HCT116 (cell line): ENCODE data around the gene ESRRA. TPM values are rescaled to one million over a fixed set of nuclear protein-coding genes. Genes with fewer than 3 reads are reported as not detected.

ENCODE experiments used
- ATAC-seq: fragments of 200-7000 bp; cut with Tn5 transposase; 2 replicates; pipeline ENCODE4 v1.9.1; 2020; ENCODE audit warnings: mild to moderate bottlenecking, moderate library complexity
- BruUV-seq: library from RNA; stranded (reverse); fragments of 400-500 nt; replicated peaks from 2 replicates; lab custom pipeline; 2021; lab: Mats Ljungman, UMichigan
- CTCF ChIA-PET: fragments of 300-600 bp; sonication (Branson Sonifier 250); formaldehyde crosslinking; loops from one replicate; lab custom pipeline; 2021; ENCODE audit warnings: antibody characterized with exemption; lab: Charles Lee
- POLR2A ChIA-PET: fragments of 300-600, 350-600 bp; sonication (Branson Sonifier 250); formaldehyde crosslinking; loops from one replicate; lab custom pipeline; 2021; ENCODE audit warnings: antibody characterized with exemption; lab: Charles Lee
- RAD21 ChIA-PET, 2 experiments: fragments of 300-600 bp; sonication (Branson Sonifier 250); formaldehyde crosslinking; loops; one replicate each; lab custom pipeline; 2023; ENCODE audit warnings: low total read pairs in 2 of 2; ENCODE audit not compliant: uncharacterized antibody in 2 of 2, unreplicated experiment in 2 of 2, low non-redundant PET in 1 of 2; lab: Charles Lee
- DNase-seq: peaks from one replicate; pipeline ENCODE4 v3.0.0-alpha.2; 2010; ENCODE audit warnings: low read depth, low spot score
- H2AFZ ChIP-seq: fragments of 200-600 bp; shearing (Covaris generic), sonication (generic); 2 replicates; pipeline ENCODE4 v1.6.1; 2017; ENCODE audit warnings: low read depth, mixed run types, mixed read lengths, antibody characterized with exemption, low read length; ENCODE audit not compliant: poor library complexity, severe bottlenecking
- H3K27ac ChIP-seq: 2 replicates; pipeline ENCODE4 v1.5.1; 2012; ENCODE audit warnings: low read depth, low read length
- H3K27me3 ChIP-seq: fragments of 200-600 bp; sonication (generic); 2 replicates; pipeline ENCODE4 v1.6.1; 2016; ENCODE audit warnings: mixed run types, low read length, mixed read lengths; ENCODE audit not compliant: insufficient read depth
- H3K36me3 ChIP-seq, 2 experiments: fragments of 200-500 bp in 1 of 2; fragments of 200-600 bp in 1 of 2; sonication (Bioruptor generic) in 1 of 2; sonication (generic) in 1 of 2; 2 replicates each; pipeline versions ENCODE4 v1.5.1 to v1.6.1; 2014 to 2016; ENCODE audit warnings: low read length in 2 of 2, inconsistent platforms in 1 of 2, mixed read lengths in 1 of 2, mixed run types in 1 of 2; ENCODE audit not compliant: insufficient read depth in 2 of 2, control insufficient read depth in 1 of 2
- H3K4me1 ChIP-seq, 2 experiments: fragments of 200-600 bp in 1 of 2; sonication (generic) in 1 of 2; 2 replicates each; pipeline versions ENCODE4 v1.5.1 to v1.6.1; 2012 to 2017; ENCODE audit warnings: low read length in 2 of 2, inconsistent platforms in 1 of 2, mild to moderate bottlenecking in 1 of 2, mixed read lengths in 1 of 2, mixed run types in 1 of 2, moderate library complexity in 1 of 2; ENCODE audit not compliant: insufficient read depth in 2 of 2, control insufficient read depth in 1 of 2
- H3K4me2 ChIP-seq: fragments of 200-600 bp; sonication (generic); 2 replicates; pipeline ENCODE4 v1.6.1; 2017; ENCODE audit warnings: mixed run types, low read length, mixed read lengths
- H3K4me3 ChIP-seq, 2 experiments: fragments of 200-600 bp in 1 of 2; sonication (generic) in 1 of 2; replicated peaks in 1 of 2; 2 replicates each; pipeline ENCODE4 v1.5.1; 2011 to 2016; ENCODE audit warnings: low read length in 2 of 2, control low read depth in 1 of 2, low read depth in 1 of 2, mild to moderate bottlenecking in 1 of 2, mixed read lengths in 1 of 2, mixed run types in 1 of 2
- H3K79me2 ChIP-seq: fragments of 200-600 bp; sonication (generic); 2 replicates; pipeline ENCODE4 v1.6.1; 2017; ENCODE audit warnings: mild to moderate bottlenecking, mixed run types, low read length, moderate library complexity, mixed read lengths; ENCODE audit not compliant: insufficient read depth
- H3K9ac ChIP-seq: fragments of 200-600 bp; sonication (generic); 2 replicates; pipeline ENCODE4 v1.6.1; 2016; ENCODE audit warnings: low read length, mixed read lengths
- H3K9me2 ChIP-seq: fragments of 200-600 bp; sonication (generic), shearing (Covaris generic); 2 replicates; pipeline ENCODE4 v1.6.1; 2017; ENCODE audit warnings: mixed run types, mild to moderate bottlenecking, moderate library complexity; ENCODE audit not compliant: insufficient read depth
- H3K9me3 ChIP-seq, 2 experiments: fragments of 200-500 bp in 1 of 2; fragments of 200-600 bp in 1 of 2; sonication (Bioruptor generic) in 1 of 2; sonication (generic) in 1 of 2; 2 replicates each; pipeline ENCODE4 v1.6.1; 2014 to 2017; ENCODE audit warnings: low read length in 2 of 2, mixed read lengths in 2 of 2, inconsistent platforms in 1 of 2, low read depth in 1 of 2, mild to moderate bottlenecking in 1 of 2, mixed run types in 1 of 2, moderate library complexity in 1 of 2; ENCODE audit not compliant: control insufficient read depth in 1 of 2, insufficient read depth in 1 of 2
- H4K20me1 ChIP-seq: fragments of 200-600 bp; sonication (generic), shearing (Covaris generic); 2 replicates; pipeline ENCODE4 v1.6.1; 2017; ENCODE audit warnings: mixed run types, mild to moderate bottlenecking, moderate library complexity; ENCODE audit not compliant: insufficient read depth
- ATF3 ChIP-seq: IDR thresholded peaks from 2 replicates; pipeline ENCODE4 v1.6.1; 2012
- CEBPB ChIP-seq: IDR thresholded peaks from 2 replicates; pipeline ENCODE4 v1.6.1; 2012; ENCODE audit warnings: low read depth
- EGR1 ChIP-seq: IDR thresholded peaks from 2 replicates; pipeline ENCODE4 v1.6.1; 2012; ENCODE audit warnings: low read depth
- EZH2 ChIP-seq: fragments of 200-600 bp; sonication (generic); IDR thresholded peaks from 2 replicates; pipeline ENCODE4 v1.6.1; 2017; ENCODE audit warnings: antibody characterized with exemption, mixed run types
- EZH2phosphoT487 ChIP-seq: fragments of 200-600 bp; IDR thresholded peaks from 2 replicates; pipeline ENCODE4 v1.6.1; 2018; ENCODE audit warnings: antibody characterized with exemption, borderline replicate concordance
- JUND ChIP-seq: IDR thresholded peaks from 2 replicates; pipeline ENCODE4 v1.6.1; 2012
- RAD21 ChIP-seq: IDR thresholded peaks from 2 replicates; pipeline ENCODE4 v1.6.1; 2012; ENCODE audit warnings: low read depth, mild to moderate bottlenecking
- SRF ChIP-seq: IDR thresholded peaks from 2 replicates; pipeline ENCODE4 v1.6.1; 2012; ENCODE audit warnings: low read depth
- intact Hi-C: fragments of 100-400 bp; cut with micrococcal nuclease; formaldehyde crosslinking; loops from 2 replicates; pipeline ENCODE4 v1.10.0; 2022
- total RNA-seq: library from RNA; stranded (reverse); gene quantifications from one replicate; pipeline ENCODE4 v1.2.1, GENCODE V29; 2021; ENCODE audit not compliant: unreplicated experiment
- TF ChIP-seq, protein P1 (sequence below), 3 experiments: fragments of 200-600 bp in 1 of 3; sonication (generic) in 1 of 3; IDR thresholded peaks in 2 of 3; conservative IDR thresholded peaks in 1 of 3; 2 replicates each; pipeline ENCODE4 v1.5.1; 2012 to 2017; ENCODE audit warnings: low read depth in 2 of 3, low read length in 2 of 3, antibody characterized with exemption in 1 of 3, borderline replicate concordance in 1 of 3, control low read depth in 1 of 3, mild to moderate bottlenecking in 1 of 3, mixed read lengths in 1 of 3, mixed run types in 1 of 3, moderate library complexity in 1 of 3; ENCODE audit not compliant: insufficient read depth in 1 of 3
- TF ChIP-seq, protein P2 (sequence below): IDR thresholded peaks from 2 replicates; pipeline ENCODE4 v1.6.1; 2012; ENCODE audit warnings: low read depth

Gene ESRRA
- total RNA-seq, 1 experiment from 2014 or later, result 62.7 TPM

DNA sequence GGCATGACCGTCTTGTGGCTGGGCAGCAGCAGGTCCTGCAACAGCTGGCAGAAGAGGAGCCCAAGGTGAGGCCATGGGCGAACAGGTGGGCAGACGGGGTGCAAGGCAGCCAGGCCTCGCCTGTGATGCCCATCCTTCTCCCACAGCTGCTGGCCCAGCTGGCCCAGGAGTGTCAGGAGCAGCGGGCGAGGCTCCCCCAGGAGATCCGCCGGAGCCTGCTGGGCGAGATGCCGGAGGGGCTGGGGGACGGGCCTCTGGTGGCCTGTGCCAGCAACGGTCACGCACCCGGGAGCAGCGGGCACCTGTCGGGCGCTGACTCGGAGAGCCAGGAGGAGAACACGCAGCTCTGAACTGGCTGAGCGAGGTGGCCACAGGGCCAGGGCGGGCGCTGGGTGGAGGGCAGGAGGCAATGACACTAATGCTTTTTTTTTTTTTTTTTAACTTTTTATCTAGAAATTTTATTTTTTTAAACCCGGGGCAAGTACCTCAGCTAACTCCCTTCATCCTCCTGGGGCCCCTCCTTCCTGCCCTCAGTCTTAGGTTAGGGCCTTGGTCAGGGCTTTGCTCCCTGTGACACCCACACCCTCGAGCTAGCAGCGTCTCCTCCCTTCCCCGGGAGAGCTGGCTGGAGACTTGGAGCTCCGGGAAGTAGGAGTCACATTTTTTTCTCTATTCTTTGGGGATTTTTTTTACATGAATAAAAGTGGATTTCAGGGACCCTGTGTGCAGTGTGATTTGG is 37.9 kb upstream of the ESRRA start:
- TF ChIP-seq JUND, result no peak
- TF ChIP-seq, protein P1, sequence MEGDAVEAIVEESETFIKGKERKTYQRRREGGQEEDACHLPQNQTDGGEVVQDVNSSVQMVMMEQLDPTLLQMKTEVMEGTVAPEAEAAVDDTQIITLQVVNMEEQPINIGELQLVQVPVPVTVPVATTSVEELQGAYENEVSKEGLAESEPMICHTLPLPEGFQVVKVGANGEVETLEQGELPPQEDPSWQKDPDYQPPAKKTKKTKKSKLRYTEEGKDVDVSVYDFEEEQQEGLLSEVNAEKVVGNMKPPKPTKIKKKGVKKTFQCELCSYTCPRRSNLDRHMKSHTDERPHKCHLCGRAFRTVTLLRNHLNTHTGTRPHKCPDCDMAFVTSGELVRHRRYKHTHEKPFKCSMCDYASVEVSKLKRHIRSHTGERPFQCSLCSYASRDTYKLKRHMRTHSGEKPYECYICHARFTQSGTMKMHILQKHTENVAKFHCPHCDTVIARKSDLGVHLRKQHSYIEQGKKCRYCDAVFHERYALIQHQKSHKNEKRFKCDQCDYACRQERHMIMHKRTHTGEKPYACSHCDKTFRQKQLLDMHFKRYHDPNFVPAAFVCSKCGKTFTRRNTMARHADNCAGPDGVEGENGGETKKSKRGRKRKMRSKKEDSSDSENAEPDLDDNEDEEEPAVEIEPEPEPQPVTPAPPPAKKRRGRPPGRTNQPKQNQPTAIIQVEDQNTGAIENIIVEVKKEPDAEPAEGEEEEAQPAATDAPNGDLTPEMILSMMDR (IDR thresholded peaks at IDR 0.05 in 2 of 3, conservative IDR thresholded peaks at IDR 0.05 in 1 of 3; ENCODE audit: borderline replicate concordance in 1 of 3, insufficient read depth in 1 of 3, low read depth in 2 of 3, low read length in 2 of 3), result no peak
- TF ChIP-seq EGR1, result no peak
- TF ChIP-seq RAD21, result no peak
- no peak for TF ChIP-seq EZH2phosphoT487
- TF ChIP-seq ATF3, result no peak
- TF ChIP-seq, protein P2, sequence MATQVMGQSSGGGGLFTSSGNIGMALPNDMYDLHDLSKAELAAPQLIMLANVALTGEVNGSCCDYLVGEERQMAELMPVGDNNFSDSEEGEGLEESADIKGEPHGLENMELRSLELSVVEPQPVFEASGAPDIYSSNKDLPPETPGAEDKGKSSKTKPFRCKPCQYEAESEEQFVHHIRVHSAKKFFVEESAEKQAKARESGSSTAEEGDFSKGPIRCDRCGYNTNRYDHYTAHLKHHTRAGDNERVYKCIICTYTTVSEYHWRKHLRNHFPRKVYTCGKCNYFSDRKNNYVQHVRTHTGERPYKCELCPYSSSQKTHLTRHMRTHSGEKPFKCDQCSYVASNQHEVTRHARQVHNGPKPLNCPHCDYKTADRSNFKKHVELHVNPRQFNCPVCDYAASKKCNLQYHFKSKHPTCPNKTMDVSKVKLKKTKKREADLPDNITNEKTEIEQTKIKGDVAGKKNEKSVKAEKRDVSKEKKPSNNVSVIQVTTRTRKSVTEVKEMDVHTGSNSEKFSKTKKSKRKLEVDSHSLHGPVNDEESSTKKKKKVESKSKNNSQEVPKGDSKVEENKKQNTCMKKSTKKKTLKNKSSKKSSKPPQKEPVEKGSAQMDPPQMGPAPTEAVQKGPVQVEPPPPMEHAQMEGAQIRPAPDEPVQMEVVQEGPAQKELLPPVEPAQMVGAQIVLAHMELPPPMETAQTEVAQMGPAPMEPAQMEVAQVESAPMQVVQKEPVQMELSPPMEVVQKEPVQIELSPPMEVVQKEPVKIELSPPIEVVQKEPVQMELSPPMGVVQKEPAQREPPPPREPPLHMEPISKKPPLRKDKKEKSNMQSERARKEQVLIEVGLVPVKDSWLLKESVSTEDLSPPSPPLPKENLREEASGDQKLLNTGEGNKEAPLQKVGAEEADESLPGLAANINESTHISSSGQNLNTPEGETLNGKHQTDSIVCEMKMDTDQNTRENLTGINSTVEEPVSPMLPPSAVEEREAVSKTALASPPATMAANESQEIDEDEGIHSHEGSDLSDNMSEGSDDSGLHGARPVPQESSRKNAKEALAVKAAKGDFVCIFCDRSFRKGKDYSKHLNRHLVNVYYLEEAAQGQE, result no peak
- no peak for TF ChIP-seq EZH2
- no peak for TF ChIP-seq CEBPB
- no peak for TF ChIP-seq SRF
- TF ChIP-seq, all 23 proteins: peak for 0
- POLR2A ChIA-PET, result interaction anchor here (1.7 to 2.0 kb wide), 2 partner anchors 26 to 37 kb away, joined by 5 to 9 read pairs; partner anchors contain the start of genes ESRRA and FKBP2
- RAD21 ChIA-PET, result no interaction called here
- H3K9me2 ChIP-seq, result no peaks in the 10 kb centered on the region
- H2AFZ ChIP-seq, result no peak overlapping the region
- intact Hi-C loops, result no loop called here
- peaks cover 18 to 31% of the 10 kb centered on the region in 2 experiments; a peak in 3 of 4 replicates for H3K4me1 ChIP-seq
- no TSS peak for BruUV-seq
- CTCF ChIA-PET, result no interaction called here
- H3K9ac ChIP-seq, result no peak overlapping the region
- peaks cover 5 to 27% of the 10 kb centered on the region in 2 experiments; a peak in 2 of 4 replicates for H3K36me3 ChIP-seq
- H3K4me3 ChIP-seq, result no peak overlapping the region
- peak overlapping the region; percentile 95 for H3K27ac ChIP-seq
- no peak for ATAC-seq
- no peak for DNase-seq
- no peaks in the 10 kb centered on the region for H4K20me1 ChIP-seq
- H3K79me2 ChIP-seq, result peaks cover 6% of the 10 kb centered on the region; the same call in 1 of the 2 replicates
- peak overlapping the region; percentile 91 for H3K4me2 ChIP-seq
- H3K9me3 ChIP-seq, result no peaks in the 10 kb centered on the region
- no peaks in the 10 kb centered on the region for H3K27me3 ChIP-seq
